AG04449 (cell line): ENCODE data around the gene RTL9.

ENCODE experiments used
- CTCF ChIA-PET: fragments of 350-600 bp; formaldehyde crosslinking; extraction: SDS; loops from one replicate; lab custom pipeline; 2021; ENCODE audit warnings: antibody characterized with exemption; lab: Yijun Ruan, JAX
- POLR2A ChIA-PET: fragments of 400-600, 350-600 bp; formaldehyde crosslinking; extraction: SDS; loops from one replicate; lab custom pipeline; 2020; ENCODE audit warnings: antibody characterized with exemption, inconsistent platforms; lab: Yijun Ruan, JAX
- DNase-seq: peaks from one replicate; pipeline ENCODE4 v3.0.0-alpha.2; 2010; ENCODE audit warnings: low read depth, low spot score
- H3K4me3 ChIP-seq: 2 replicates; pipeline ENCODE4 v1.5.1; 2011; ENCODE audit warnings: low read depth, mild to moderate bottlenecking, control low read depth, low read length
- TF ChIP-seq, protein P1 (sequence below): IDR thresholded peaks from one replicate; pipeline ENCODE4 v1.5.1; 2011; ENCODE audit warnings: mild to moderate bottlenecking, moderate library complexity, low read length, control low read depth, inconsistent platforms; ENCODE audit not compliant: insufficient read depth; ENCODE audit errors: missing control alignments

Gene RTL9

DNA sequence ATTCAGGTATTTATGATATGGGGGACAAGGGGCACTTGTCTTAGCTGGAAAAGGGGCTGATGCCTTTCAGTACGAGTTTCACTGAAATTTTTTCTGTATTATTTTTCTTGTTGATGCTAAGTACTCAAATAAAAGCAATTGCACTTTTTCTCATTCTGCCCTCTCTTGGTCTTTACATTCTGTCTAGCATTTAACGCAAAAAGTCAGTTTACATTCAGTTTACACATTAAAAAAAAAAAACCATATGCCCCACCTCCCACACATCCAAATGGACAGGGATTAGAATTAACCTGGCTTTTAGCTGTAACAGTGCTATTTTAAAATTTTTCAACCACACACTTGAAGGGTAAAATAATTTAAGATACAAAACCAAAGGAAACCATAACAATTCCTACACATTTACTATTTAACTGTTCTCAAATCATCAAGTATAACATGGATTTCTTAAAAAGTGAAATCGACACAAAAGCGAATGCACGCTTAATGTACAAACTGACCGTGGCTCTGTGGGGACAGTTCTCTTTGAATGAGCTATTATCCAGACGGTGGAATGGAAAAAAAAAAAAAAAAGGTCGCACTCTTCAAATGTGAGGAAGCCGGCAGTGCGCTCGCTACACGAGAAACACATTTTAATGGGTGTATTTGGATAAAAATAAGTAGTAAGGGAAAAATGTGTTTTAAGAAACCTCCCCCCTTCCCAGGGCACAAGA, 42.1 kb upstream of the RTL9 start:
- no peak for DNase-seq
- ChIA-PET CTCF (interaction anchor here (0.8 to 6.2 kb wide), 8 partner anchors 9 to 170 kb away, joined by 3 to 58 read pairs (median 5); no protein-coding TSS in a partner anchor), POLR2A (interaction anchor here (1.2 to 2.5 kb wide), 2 partner anchors 35 to 87 kb away, joined by 3 to 8 read pairs; no protein-coding TSS in a partner anchor)
- TF ChIP-seq, protein P1, sequence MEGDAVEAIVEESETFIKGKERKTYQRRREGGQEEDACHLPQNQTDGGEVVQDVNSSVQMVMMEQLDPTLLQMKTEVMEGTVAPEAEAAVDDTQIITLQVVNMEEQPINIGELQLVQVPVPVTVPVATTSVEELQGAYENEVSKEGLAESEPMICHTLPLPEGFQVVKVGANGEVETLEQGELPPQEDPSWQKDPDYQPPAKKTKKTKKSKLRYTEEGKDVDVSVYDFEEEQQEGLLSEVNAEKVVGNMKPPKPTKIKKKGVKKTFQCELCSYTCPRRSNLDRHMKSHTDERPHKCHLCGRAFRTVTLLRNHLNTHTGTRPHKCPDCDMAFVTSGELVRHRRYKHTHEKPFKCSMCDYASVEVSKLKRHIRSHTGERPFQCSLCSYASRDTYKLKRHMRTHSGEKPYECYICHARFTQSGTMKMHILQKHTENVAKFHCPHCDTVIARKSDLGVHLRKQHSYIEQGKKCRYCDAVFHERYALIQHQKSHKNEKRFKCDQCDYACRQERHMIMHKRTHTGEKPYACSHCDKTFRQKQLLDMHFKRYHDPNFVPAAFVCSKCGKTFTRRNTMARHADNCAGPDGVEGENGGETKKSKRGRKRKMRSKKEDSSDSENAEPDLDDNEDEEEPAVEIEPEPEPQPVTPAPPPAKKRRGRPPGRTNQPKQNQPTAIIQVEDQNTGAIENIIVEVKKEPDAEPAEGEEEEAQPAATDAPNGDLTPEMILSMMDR = no peak
- peak overlapping the region; percentile 73 for H3K4me3 ChIP-seq

DNA sequence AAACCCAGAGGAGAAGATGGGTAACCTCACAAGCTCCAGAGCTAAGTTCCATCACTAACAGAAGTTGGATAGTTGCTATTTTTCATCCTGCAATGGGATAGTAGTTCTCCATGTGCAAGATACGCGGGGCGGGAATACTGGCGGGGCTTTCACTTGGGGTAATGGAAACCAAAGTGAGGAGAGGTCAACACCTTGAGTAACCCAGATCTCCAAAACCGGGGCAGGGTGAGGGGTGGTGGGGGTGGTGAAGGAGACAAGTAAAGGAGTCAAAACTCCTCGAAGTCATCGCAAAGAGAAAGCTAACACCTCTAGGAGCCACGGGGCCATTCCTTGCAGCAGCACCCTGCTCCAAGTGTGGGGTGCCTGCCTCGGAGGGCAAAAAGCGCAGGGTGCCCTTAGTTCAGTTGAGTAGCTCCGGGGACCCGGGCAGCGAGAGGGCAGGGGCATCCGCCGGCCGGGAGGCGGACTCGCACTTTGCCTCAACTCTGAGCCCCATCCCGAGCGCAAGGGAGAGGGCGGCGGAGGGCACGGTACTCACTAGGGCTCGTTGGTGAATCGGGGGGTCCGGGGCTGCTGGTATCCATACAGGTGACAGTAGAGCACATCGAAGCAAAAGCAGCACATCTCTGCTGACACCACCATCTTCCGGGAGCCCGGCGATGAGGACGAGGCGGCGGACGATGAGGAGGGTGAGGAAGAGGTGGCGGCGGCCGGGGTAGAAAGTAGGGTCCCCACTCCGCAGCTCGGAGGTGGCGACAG, 41.4 kb upstream of the RTL9 start:
- TF ChIP-seq, protein P1 = no peak

DNA sequence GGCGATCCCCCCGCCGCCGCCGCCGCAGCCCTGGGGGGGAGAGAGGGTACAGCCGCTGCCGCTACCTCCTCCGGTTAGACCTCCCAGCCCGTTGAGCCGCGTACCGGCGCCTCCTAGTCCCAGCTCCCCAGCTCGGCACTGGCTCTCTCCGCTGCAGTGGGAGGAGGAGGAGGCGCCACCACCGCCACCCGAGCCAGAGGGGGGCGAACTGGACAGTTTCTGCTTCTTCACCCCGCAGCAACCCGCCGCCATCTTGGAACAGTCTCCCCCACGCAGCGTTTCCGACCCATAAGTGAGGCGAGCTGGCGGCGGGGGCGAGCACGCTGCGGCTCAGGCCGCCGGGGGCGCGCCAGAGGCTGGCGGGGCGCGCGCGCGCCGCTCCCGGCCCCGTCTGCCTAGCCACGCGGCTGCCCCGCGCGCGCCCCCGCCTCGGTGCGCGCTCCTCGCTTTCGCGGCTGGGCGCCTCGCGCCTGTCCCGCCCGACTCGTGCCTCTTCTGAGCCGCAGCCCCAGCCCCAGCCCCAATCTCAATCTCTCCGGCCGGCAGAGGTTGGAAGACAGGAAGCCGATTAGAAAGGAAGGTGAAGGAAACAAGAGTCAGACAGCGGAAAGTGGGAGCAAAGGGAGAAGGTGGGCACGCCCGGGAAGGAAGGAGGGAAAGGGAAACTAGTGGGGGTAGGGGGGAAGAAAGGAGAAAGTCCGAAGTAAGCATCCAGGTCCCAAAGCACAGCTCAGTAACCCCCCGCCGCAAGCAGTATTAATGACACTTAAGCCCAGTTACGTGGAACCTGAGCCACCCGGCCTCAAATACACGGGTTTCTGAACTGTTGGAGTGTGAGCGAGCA, 40.6 kb upstream of the RTL9 start, which contains the start of gene AMMECR1:
TSS of gene AMMECR1 (minus strand) at position 266 of the 844 bp plus-strand sequence. CDS start at position 252, 14 bp downstream.
- TF ChIP-seq, protein P1 = no peak
- peak within 1 kb of the TSS; percentile 73 for H3K4me3 ChIP-seq
- CTCF ChIA-PET = interaction anchor here (0.7 to 6.2 kb wide), 5 partner anchors 12 to 157 kb away, joined by 3 to 58 read pairs (median 6); no protein-coding TSS in a partner anchor
- DNase-seq = no peak
- POLR2A ChIA-PET = interaction anchor here (0.6 to 2.5 kb wide), 4 partner anchors 21 to 85 kb away, joined by 3 to 8 read pairs (median 3); no protein-coding TSS in a partner anchor

More for the DNA sequence above, 41.4 kb upstream of the RTL9 start:
- ChIA-PET POLR2A (interaction anchor here (0.6 to 2.5 kb wide), 4 partner anchors 20 to 86 kb away, joined by 3 to 8 read pairs (median 3); no protein-coding TSS in a partner anchor), CTCF (interaction anchor here (0.9 to 6.2 kb wide), 6 partner anchors 10 to 171 kb away, joined by 3 to 58 read pairs (median 4); no protein-coding TSS in a partner anchor)
- no peak for DNase-seq
- H3K4me3 ChIP-seq = peak overlapping the region; percentile 73

DNA sequence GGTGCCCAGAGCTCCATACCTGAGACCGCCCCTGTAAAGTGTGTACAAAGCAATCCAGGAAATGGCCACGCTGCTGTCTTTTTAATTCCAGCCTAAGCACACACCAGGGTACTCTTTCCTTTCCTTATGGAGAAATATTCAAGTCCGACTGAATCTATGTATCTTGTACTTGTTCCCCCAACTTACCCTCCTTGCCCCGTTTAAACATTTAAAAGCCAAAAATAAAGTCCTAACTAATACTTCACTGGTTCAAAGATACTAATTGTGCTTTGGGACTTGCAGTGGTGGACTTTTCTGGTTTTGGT, 40.0 kb upstream of the RTL9 start:
- TF ChIP-seq, protein P1 = no peak
- ChIA-PET POLR2A (interaction anchor here (2.5 kb wide), 1 partner anchor 85 kb away, joined by 8 read pairs; no protein-coding TSS in a partner anchor), CTCF (interaction anchor here (0.7 to 6.2 kb wide), 4 partner anchors 13 to 157 kb away, joined by 3 to 58 read pairs (median 6); no protein-coding TSS in a partner anchor)
- H3K4me3 ChIP-seq = peak overlapping the region; percentile 64
- DNase-seq = no peak

DNA sequence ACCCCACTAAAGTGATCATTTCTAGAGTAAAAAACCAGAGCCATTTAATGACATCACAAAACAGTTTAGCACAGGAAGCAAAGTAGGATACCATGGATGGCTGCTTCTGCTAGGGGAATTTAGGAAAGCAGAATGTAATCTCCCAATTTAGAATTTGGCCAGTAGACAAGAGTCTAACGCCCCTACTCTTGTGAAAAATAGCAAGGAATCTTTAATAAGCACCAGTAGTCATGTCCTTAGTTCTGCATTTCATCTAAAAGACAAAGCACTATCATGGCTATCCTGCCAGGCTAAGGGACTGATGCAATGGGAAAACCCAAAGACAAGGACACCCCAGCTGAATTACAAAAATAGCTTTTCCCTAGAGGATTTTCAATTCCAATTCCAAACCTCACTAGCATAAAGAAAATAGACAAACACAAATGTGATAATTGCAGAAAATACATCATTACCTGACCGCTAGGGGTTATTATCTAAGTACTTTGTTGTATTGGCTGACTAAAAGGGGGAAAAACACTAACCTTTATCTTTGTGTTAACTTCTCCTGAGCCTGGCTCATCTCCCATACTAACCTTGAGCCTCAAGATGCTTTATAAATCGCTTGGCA, 38.2 kb upstream of the RTL9 start:
- no peak overlapping the region for H3K4me3 ChIP-seq
- TF ChIP-seq, protein P1 = no peak
- ChIA-PET CTCF (no interaction called here), POLR2A (no interaction called here)
- DNase-seq = no peak
